AG20443 (cell line): ENCODE data around the gene PDE6D.
"Not testable (repeated sequence)": the region's sequence is repeated elsewhere in the genome, so short reads cannot be mapped to it uniquely, and the experiment has no call there.

Source experiments
- DNase-seq: peaks from one replicate; pipeline ENCODE4 v3.0.0; 2012; ENCODE audit warnings: low spot score, mixed read lengths

PDE6D gene

DNA sequence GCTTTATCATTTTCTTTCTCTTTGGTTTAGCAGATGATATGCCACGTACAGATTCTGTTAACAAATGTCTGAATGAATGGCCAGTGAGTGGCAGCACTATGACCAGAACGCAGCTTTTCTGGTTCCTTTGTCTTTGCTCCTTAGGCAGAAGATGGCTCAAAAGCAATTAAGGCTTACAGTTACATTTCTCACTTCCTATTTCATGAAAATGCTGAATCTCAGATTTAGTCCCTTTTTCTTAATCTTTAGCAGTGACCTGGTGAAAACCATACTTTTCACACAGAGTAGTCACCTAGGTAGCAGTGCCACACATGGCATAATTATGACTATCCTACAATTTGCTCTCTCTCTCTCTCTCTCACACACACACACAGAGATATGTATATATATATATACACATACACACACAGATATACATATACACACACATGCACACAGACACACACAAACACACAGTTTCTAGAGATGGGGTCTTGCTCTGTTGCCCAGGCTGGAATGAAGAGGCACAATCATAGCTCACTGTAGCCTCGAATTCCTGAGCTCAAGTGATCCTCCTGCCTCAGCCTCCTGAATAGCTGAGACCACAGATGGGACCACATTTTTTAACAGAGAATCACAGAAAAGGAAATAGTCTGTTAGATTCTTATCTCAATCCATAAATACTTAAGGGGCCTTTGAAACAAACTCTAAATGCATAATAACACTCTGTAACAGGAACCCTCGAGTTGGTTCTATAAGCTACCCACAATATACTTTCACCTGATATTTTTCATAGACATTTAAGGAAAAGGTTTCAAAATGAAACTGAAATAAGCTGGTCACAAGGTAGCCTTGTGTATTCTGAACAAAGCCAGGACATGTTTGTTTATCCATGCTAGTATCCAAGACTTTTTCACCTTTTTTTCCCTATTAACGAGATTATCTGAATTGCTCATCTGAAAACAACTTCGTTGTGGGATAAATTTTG lies 11.6 kb downstream of the PDE6D start:
- DNase-seq = no peak

DNA sequence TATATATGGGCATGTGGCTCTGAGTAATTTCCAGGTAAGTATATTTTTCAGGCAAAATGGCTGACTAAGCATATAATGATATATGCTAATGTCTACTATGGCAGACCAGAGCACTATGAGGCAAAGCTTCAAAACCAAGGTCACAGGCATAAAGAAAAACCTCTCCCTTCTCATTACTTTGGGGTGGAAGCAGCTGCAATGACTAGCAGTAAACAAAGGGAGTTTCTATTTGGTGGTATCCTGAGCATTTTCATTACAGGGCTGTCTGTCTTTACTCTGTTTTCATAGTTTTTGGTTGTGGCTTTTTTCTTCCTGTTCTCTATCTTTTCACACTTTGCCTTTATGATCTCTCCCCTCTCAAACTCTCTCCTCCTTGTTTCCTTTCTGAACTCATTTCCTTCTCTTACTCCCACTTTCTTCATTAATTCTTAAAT lies 15.6 kb downstream of the PDE6D start:
- DNase-seq = no peak

DNA sequence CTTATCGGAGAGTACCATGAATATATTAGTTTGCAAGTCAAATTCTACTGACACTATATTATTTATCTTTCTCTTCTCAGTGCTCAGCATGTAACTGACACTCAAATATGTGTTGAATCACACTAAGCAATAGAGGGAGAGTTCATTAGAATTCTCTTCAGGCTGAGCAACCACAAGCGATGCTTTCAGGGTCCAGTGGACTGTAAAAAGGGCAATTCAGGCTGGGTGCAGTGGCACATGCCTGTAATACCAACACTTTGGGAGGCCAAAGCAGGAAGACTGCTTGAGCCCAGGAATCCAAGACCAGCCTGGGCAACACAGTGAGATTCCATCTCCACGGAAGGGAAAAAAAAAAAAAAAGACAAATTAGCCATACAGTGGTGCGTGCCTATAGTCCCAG lies 16.3 kb downstream of the PDE6D start:
- no peak for DNase-seq

DNA sequence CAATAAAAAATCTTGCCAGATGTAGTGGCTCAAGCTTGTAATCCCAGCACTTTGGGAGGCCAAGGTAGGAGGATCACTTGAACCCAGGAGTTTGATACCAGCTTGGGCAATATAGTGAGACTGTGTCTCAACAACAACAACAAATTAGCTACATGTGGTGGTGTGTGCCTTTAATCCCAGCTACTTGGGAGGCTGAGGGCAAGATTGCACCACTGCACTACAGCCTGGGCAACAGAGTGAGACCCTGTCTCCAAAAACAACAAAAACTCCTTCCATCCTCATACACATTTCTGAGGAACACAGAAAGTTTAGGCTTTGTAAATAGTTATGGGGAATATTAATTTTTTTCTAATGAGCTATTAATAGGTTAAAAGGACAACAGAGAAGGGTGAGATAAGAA lies 17.0 kb downstream of the PDE6D start:
- no peak for DNase-seq

DNA sequence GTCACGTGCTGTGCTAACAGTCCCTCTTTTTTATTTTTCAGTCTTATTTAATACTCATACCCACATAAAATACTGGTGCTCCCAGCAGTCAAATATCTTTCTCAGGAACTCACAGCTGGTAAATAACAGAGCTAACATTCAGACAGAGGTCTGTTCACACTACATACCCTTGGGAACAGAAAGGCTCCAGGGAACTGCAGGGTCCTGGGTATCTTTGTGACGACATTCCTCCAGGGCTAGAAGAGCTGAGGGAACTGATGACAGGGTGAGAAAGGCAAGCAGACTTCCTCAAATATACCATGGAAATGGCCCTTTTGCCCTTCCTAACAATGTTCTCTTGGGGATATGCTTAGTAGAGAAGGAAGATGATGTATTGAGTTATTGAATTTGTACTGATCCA lies 19.3 kb downstream of the PDE6D start:
- no peak for DNase-seq

DNA sequence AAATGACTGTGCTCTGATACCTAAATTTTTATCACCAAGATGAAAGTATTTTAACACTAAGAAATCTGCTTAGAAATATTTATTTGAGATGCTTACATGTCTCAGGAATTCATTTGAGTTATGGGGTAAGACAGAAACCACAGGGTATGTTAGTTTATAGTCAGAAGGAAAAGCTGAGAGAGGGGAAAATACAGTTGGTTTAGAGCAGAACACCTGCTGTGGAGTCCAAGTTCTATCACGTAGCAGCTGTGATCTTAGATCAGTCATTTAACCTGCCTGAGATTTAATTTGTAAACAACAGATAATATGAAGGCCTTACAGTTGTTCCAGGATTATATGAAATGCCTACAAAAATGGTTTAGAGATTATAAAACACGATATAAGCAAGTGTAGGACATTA lies 29.0 kb downstream of the PDE6D start:
- DNase-seq = no peak

DNA sequence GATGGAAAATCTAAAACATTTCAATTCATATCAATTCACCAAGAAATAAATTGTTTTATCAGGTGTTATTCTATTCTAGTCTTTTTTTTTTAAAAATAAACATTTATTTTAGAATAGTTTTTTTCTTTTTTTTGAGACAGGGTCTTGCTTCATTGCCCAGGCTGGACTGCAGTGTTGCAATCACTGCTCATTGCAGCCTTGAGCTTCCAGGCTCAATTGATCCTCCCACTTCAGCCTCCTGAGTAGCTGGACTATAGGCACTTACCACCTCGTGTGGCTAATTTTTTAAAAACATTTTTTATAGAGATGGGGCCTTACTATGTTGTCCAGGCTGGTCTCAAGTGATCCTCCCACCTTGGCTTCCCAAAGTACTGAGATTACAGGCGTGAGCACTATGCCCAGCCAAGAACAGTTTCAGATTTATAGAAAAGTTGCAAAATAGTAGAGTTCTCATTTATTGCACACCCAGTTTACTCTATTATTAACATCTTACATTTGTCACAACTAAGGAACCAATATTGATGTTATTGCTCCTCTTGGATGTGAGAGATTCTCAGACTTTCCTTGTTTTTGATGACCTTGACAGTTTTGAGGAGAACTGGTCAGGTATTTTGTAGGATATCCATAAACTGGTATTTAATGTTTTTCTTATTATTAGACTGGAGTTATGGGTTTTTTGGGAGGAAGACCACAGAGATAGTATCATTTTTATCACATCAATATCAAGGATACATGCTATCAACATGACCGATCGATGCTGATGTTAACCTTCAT lies 29.9 kb downstream of the PDE6D start:
- DNase-seq = no peak

DNA sequence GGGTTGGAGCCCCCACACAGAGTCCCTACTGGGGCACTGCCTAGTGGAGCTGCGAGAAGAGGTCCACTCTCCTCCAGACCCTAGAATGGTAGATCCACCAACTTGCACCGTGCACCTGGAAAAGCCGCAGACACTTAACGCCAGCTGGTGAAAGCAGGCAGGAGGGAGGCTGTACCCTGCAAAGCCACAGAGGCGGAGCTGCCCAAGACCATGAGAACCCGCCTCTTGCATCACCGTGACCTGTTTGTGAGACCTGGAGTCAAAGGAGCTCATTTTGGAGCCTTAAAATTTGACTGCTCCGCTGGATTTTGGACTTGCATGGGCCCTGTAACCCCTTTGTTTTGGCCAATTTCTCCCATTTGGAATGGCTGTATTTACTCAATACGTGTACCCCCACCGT lies 32.1 kb downstream of the PDE6D start:
- DNase-seq = not testable (repeated sequence)

DNA sequence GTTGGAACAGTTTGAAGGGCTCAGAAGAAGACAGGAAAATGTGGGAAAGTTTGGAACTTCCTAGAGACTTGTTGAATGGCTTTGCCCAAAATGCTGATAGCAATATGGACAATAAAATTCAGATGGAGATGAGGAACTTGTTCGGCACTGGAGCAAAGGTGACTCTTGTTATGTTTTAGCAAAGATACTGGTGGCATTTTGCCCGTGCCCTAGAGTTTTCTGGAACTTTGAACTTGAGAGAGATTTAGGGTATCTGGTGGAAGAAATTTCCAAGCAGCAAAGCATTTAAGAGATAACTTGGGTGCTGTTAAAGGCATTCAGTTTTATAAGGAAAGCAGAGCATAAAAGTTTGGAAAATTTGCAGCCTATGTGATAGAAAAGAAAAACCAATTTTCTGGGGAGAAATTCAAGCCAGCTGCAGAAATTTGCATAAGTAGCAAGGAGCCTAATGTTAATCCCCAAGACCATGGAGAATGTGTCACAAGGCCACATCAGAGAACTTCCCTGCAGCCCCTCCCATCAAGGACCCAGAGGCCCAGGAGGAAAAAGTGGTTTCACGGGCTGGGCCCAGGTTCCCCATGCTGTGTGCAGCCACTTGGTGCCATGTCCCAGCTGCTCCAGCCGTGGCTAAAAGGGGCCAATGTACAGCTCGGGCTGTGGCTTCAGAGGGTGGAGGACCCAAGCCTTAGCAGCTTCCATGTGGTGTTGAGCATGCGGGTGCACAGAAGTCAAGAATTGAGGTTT lies 32.8 kb downstream of the PDE6D start:
- not testable (repeated sequence) for DNase-seq

DNA sequence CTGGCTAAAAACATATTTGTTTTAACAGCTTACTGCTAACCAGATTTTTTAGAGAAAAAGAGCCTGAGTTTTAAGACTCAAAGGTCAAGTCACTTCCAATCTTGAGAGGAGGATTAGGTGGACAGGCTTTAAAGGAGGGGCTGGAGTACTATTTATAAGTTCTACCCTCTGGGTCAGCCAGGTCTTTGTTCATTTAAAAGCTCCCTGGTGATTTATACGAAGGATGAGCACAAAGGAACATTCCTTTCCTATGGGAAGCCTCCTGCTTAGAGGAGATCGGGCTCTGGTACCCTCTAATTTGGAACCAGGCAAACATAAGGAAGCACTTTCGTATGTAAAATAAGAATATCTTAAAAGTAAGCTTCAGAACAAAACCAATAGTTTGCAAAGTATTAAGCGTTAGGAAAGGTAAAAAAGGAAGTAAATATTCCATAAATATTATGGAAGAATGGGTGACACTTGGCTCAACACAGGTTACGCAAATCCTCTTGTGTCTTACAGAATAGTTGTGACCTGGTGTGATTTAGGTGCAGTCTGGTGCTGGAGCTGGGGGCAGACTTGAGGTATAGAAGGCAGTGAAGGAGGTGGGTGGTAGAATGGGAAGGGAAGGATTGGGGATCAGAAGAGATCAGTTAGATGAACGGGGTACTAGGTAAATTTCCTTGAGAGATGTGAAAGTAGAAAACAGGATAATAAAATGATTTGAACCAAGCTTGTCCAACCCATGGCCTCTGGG lies 35.6 kb downstream of the PDE6D start:
- no peak for DNase-seq

DNA sequence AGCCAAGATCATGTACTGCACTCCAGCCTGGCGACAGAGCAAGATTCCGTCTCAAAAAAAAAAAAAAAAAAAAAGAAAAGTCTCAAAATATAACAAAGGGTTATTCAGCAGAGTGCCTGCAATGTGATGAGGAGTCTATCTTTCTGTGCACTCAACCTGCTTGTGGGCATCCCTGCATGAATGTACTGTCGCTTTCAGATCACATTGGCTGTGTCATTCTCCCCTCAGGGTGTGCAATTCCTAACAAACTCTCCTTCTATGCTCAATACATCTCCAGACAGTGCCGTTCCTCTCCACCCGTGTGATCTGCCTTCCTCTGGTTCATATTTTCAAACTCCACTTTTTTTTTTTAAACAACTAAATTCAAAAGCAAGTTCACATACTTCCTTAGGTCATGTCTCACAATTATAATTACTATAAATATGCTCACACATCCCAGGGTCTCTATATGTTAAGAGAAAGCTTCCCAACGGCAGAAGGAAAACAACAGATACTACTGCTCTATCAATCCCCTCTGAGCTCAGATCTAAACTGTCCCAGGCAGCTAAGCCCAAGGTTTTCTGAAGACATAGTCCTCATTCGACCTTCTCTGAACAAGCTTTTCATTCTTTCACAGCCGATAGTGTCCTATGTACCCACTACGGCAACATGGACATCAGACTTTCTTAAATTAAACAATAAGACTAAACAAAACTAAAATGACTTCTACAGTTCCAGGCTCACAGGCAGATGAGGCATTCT lies 37.5 kb downstream of the PDE6D start:
- DNase-seq = no peak

DNA sequence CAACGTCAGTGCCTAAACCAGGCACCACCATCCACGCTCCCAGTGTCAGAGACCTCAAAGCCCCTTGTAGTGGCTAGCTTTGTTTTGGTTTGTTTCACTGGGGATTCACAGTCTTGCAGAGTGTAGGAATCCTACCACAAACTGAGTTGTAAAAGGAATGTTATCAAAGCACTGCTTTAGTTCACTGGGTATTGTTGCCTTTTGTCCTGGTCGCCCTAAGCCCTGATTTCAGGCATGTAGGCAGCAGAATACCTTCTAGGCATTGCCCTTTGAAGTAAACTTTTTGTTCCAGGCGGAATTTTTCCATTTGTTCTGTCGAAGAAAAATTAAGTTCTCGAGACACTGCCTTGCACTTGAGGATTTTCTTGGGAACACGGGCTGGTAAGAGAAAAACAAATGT lies 43.3 kb downstream of the PDE6D start:
- no peak for DNase-seq

DNA sequence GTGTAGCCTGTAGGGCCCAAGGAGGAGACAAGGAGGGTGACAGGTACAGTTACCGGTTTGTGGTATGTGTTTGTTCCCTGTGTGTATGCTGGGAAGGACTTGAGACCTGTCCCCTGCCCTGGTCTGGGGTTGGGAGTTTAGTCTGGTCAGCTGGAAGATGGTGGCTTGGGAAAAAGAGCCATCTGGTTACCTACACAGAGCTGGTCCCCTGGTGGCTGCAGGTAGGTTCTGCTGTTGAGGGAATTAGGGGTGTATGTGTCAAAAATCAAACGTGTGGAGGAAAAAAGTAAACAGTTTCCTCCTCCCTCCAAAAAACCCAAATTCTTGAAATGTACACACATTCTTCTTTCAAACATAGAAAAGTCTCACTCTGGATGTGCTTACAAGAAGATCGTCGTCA lies 48.5 kb downstream of the PDE6D start:
- DNase-seq = no peak

DNA sequence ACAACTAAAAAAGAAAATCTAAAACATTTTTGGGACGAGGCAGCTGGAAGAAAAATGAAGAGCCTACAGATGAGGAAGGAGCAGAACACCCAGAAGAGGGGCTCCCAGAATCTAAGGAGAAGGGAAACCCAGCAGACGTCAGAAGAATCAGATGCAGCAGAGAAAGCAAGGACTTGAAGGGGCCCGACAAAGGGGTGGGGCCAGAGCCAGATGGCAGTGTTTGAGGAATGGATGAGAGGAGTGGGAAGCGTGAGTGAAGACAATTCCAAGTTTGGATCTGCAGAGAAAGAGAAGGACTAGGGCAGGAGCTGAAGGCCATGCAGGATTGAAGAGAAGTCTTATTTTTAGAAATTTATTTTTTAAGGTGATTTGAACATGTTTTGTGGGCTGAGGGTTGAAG lies 53.5 kb downstream of the PDE6D start:
- no peak for DNase-seq

DNA sequence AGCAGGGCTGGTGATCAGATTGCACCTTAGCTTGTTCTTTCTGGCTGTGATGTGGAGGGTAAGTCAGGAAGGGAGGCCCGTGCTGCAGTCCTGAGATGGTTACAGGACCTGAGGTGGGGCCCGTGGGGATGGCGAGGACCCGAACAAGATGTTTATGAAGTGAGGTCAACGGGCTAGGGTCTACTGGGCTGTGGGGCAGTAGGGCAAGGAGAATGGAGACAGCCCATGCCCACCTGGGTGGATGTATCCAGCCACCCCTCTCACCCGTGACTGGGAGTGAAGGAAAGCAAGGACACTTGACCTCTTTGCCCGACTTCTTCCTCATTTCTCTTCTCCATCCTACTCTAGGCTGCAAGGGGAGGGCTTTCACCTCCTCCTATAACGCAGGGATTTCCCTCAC lies 54.8 kb downstream of the PDE6D start:
- DNase-seq = no peak

DNA sequence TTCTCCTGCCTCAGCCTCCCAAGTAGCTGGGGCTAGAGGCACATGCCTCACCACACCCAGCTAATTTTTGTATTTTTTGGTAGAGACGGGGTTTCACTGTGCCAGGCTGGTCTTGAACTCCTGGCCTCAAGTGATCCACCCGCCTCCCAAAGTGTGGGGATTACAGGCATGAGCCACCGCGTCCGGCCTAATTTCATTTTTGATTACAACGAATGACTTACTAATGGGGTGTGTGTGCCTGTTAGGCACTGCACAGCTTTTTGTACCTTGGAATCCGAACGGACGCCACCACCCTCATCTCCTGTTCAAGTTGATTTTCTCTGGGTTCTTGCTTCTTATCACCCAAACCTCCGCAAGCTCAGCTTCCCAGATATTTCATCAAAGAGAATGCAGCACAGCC lies 55.6 kb downstream of the PDE6D start:
- no peak for DNase-seq

DNA sequence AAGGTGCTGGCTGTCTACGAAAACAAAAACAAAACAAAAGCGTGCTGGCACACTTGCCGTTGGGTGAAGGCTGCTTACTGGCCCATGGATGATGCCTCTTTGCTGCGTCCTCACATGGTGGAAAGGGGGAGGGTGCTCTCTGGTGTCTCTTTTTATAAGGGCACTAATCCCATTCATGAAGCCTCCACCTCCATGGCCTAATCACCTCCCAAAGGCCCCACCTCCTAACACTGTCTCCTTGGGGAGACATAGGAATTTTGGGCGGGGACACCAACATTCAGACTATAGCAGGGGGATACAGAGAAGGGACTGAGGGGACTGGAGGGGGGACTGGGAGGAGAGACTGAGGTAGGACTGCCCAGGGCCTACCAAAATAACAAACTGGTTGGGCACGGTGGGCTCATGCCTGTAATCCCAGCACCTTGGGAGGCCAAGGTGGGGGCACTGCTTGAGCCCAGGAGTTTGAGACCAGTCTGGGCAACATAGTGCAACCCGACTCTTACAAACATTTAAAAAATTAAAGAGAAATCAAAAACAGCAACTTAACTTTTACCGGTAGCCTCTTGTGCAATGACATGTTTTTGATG lies 58.3 kb downstream of the PDE6D start:
- no peak for DNase-seq

DNA sequence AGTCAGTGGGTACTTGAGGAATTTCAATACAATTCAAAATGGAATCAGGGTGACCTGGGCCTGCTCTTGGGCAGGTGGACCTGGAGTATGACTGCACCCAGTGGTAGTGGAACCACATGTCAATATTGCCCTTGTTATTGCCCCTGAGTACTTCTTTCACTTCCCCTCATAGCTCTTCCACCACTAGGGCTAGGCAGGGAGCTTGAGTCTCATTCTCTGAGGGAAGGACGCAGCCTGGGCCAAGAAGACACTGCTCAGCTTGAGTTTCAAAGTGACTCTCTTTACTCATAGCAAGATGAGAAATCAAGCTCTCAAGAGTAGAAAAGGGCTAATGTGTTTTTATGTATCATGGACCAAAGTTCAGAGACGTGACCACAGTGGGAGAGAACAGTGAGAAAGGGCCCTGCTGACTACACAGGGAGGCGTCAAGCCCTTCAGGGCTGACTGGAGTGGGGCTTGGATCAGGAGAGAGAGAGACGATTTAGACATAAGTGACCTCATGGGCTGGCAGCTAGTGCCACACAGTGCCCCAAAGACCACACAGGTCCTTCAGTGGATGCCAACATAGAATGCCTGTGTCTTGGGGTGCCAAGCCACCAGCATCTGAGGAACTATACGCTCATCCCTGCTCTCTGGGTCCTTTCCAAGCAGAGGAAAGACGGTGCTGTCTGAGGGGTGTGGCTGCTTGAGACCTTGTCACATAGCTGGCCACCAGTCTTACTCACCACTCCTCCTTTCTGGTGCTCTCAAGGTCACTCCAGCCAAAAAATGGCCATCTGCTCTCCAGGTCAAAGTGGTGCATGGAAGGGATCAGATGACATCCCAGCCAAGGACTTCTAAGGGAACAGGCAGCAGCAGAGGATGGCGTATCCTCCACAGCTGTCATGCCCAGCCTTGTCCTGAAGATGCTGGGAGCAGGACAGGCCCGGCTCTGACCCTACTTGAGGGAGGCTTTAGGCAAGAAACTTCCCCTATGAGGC lies 59.8 kb downstream of the PDE6D start:
- no peak for DNase-seq

DNA sequence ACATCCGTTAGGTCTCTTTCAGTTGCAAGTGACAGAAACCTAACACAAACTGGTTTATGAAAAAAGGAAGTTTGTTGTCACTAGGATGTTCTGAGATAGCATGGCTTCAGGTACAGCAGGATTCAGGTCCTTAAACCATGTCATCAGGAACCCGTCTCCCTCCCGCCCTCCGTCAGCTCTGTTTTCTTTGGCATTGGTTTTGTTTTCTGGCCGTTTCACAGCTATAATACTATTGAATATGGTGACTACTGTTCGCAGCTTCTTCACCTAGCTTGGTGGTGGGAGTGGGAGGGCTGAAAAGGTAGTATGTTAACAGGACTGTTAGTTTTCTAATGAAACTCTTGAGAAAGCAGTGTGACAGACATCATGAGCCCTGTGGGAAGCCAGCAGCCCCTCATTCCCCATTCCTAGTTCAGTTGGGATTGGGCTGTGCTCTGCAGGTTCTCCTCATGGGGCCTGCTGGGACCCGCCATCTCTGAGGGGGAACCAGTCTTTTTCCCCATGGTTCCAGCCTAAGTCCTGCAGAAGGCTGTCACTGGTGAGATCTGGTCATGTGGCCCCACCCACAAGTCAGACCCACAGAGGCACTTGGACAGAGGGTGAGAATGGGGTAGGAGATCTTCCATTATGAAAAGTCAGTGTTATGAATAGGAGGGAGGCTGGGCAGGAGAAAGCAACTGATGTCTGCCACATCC lies 60.6 kb downstream of the PDE6D start:
- no peak for DNase-seq
